GM19351 (cell line): Measurements from ENCODE around the gene PLPPR2.
"Not testable (repeated sequence)": the region's sequence is repeated elsewhere in the genome, so short reads cannot be mapped to it uniquely, and the experiment has no call there.

Experiments
- ATAC-seq: cut with Tn5 transposase; IDR thresholded peaks from one replicate; pipeline ENCODE4 v1.9.1; 2021; ENCODE audit warnings: mild to moderate bottlenecking, moderate library complexity; ENCODE audit not compliant: unreplicated experiment

The PLPPR2 gene, protein sequence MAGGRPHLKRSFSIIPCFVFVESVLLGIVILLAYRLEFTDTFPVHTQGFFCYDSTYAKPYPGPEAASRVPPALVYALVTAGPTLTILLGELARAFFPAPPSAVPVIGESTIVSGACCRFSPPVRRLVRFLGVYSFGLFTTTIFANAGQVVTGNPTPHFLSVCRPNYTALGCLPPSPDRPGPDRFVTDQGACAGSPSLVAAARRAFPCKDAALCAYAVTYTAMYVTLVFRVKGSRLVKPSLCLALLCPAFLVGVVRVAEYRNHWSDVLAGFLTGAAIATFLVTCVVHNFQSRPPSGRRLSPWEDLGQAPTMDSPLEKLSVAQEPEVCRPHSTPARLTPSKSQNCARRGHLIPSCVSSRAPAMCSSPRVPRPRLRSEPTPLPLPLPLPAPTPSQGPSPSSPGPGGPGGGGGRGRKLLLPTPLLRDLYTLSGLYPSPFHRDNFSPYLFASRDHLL

DNA sequence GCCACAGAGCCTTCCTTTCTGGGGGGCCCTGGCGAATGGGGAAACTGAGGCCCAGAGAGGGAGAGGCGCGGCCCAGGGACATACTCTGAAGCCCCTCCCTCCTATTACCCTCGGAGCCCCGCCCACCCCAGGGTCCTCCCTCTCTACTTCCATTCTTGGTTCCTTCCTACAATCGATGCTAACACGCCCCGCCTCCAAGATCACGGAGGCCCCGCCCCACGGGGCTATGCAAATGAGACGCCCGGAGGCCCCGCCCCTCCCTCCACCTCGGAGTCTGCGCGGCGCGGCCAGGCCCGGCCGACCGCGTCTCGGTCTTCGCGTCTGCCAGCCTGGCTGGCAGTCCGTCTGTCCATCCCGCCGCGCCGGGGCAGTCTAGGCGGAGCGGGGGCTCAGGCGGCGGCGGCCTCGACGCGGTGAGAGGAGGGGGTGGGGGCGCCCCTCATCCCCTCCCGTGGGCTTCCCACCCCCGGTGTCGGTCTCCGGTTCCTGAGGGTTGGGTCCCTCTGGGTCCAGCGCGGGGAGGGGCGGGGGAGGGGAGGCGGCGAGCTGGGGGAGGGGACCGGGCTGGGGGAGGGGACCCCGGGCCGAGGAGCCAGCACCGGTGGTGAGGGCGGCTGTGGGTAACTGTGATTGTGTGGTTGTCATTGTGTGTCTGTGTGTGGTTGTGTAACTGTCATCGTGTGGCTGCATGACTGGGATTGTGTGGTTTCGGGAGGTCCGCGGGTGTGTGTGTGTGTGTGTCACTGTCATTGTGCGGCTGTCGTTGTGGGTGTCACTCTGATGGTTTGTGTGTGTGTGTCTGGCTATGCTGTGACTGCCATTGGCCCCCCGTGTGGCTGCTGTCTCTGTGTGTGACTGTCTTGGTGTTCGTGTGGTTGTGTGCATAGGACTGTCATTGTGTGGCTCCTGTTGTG is at the start of gene PLPPR2:
TSS of gene PLPPR2 (plus strand) at position 273 of the 914 bp plus-strand sequence. CDS start 2,242 bp downstream, outside the sequence.
- ATAC-seq: no peak

DNA sequence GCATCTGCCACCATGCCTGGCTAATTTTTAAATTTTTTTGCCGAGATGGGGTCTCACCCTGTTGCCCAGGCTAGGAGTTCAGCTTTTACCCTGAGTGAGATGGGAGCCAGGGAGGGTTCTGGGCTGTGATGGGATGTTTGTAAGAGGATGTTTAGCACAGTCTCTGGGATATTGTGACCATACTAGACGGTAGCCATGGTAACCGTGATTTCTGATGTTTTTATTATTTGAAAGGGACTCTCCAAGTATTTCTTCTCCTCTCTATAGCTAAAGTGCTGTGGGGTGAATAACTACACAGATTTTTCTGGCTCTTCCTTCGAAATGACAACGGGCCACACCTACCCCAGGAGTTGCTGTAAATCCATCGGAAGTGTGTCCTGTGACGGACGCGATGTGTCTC is 48.9 kb upstream of the PLPPR2 start:
- no peak for ATAC-seq

DNA sequence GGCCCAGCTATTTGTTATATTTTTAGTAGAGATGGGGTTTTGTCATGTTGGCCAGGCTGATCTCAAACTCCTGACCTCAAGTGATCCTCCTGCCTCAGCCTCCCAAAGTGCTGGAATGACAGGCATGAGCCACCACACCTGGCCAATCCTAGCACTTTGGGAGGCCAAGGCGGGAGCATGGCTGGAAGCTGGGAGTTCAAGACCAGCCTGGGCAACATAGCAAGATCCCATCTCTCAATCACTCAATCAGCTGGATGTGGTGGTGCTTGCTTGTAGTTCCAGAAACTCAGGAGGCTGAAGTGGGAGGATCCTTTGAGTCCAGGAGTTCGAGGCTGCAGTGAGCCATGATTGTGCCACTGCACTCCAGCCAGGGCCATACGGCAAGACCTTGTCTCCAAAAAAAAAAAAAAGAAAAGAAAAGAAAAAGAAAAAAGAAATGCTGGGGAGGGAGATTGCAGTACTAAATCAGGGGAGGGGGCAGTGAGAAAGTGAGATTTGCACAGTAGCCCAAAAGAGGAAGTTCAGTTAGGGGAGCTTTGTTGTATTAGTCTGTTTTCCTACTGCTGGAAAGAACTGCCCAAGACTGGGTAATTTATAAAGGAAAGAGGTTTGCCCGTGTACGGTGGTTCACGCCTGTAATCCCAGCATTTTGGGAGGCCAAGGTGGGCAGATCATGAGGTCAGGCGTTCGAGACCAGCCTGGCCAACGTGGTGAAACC is 34.8 kb upstream of the PLPPR2 start:
- not testable (repeated sequence) for ATAC-seq

- no peak for ATAC-seq
Measured at GRCh38 chr19:11321191-11322126, 33.8 kb upstream of the PLPPR2 start.

DNA sequence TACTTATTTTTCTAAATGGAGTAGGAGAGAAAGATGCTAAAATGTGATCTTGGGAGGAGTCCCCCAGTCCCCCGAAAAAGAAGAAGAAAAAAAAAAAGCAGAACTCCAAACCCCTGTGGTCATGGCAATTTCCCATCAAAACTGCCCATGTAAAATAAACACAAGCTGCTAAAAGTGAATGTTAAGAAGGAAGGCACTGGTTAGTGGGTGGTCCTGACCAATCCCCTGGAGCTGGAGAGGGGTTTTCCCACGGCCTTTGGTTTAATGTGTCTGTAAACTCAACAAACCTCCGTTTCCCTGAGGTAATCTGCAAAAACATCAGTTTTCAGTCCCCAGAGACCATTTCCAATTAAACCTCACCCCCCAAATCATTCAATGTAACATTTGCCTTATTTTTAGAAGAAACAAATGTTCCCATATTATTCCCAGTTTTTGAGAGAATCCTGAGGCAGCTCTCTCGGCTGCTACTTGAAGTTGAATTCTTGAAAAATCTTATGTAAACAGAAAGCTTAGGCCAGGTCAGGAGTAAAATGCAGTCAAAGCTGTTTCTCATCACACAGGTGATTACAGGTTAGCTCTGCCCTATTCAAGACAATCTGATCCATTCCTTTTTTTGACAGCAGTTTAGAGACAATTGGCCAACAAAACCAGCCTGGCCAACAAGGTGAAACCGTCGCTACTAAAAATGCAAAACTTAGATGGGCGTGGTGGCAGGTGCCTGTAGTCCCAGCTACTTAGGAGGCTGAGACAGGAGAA is 32.8 kb upstream of the PLPPR2 start:
- ATAC-seq: no peak

GRCh38 chr19:11323601-11324078 is 31.6 kb upstream of the PLPPR2 start:
- no peak for ATAC-seq

DNA sequence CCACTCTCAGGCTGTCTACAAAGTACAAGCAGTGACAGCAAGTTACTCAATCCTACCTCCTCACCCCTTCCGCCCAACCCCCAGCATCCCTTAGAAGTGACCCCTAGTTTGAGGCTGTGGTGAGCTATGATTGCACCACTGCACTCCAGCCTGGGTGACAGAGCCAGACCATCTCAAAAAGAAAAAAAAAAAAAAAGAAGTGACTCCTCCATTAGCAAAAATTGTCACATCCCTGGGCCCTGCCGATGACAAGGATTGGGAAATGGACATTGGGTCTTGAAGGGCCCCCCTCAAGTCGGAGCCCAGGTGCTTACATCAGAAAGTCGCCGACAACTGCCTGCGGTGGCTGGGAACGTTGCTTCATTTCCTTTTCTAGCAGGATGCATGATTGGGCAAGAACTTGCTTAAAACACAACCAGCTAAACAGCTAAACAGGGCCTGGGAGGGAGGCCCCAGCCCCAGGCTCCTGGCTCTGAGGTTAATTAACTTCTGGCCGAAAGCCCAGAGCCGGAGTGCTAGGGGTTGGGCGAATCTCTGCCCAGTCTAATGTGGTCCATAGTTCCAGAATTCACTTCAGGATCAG is 31.1 kb upstream of the PLPPR2 start:
- no peak for ATAC-seq

GRCh38 chr19:11324748-11325389 is 30.4 kb upstream of the PLPPR2 start:
- ATAC-seq: no peak

GRCh38 chr19:11325544-11325943 is 29.7 kb upstream of the PLPPR2 start:
- no peak for ATAC-seq

GRCh38 chr19:11330127-11330526 is 25.1 kb upstream of the PLPPR2 start:
- no peak for ATAC-seq

- no peak for ATAC-seq
Measured at GRCh38 chr19:11331502-11331901, 23.7 kb upstream of the PLPPR2 start.

DNA sequence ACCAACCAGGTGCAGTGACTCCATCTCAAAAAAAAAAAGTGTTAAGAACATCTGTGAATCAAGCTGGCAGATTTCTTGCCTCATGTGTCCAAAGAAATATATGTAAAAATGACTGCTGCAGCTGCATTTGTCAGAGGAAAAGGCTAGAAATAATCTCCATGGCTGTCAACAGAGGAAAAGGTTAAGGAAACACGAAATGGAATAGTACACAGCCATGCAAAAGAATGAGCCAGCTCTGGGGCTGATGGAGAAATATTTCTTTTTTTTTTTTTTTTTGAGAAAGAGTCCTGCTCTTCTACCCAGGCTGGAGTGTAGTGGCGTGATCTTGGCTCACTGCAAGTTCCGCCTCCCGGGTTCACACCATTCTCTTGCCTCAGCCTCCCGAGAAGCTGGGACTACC is 22.4 kb upstream of the PLPPR2 start:
- no peak for ATAC-seq

GRCh38 chr19:11333838-11334237 is 21.4 kb upstream of the PLPPR2 start:
- not testable (repeated sequence) for ATAC-seq

- ATAC-seq: no peak
Measured at GRCh38 chr19:11335449-11336146, 19.6 kb upstream of the PLPPR2 start.

- ATAC-seq: no peak
Measured at GRCh38 chr19:11337080-11337479, 18.2 kb upstream of the PLPPR2 start.

GRCh38 chr19:11338121-11338520 is 17.1 kb upstream of the PLPPR2 start:
- ATAC-seq: no peak

GRCh38 chr19:11338569-11339253 is 16.5 kb upstream of the PLPPR2 start:
- ATAC-seq: no peak
